ENCODE measurements around the gene CDON. TPM values are rescaled to one million over a fixed set of nuclear protein-coding genes. Genes with fewer than 3 reads are reported as not detected.

The CDON gene
- total and polyA plus RNA-seq, 2 donors (not counting 3 experiments of a cell fraction or from before 2014, with no cell fraction given): 1.6 to 3.8 TPM

- DNase-seq (ENCODE audit: low read depth, low spot score) (no peak), FAIRE-seq (no peak)
- Histone ChIP-seq H3K36me3 (ENCODE audit: control insufficient read depth in 2 of 2, extremely low read depth in 1 of 2, insufficient read depth in 2 of 2, low read length in 2 of 2) (no peaks in the 10 kb centered on the region), H3K9me1 (replicated peaks; ENCODE audit: control insufficient read depth, extremely low read depth, insufficient read depth, low read length) (no peaks in the 10 kb centered on the region), H2AFZ (ENCODE audit: low read depth, low read length) (no peak overlapping the region), H3K27me3 (ENCODE audit: control insufficient read depth in 2 of 2, insufficient read depth in 2 of 2, low read length in 2 of 2) (peaks cover 9% of the 10 kb centered on the region in 2 experiments), H3K79me2 (ENCODE audit: control insufficient read depth, insufficient read depth, low read length) (no peaks in the 10 kb centered on the region), H3K4me2 (ENCODE audit: insufficient read depth, low read length) (no peak overlapping the region), H3K4me3 (replicated peaks in 1 of 3; ENCODE audit: insufficient read depth in 1 of 3, low read depth in 1 of 3, low read length in 3 of 3) (no peak overlapping the region), H3K9me3 (replicated peaks; ENCODE audit: control insufficient read depth, insufficient read depth, low read length) (no peaks in the 10 kb centered on the region), H3K9ac (replicated peaks; ENCODE audit: extremely low read depth, insufficient read depth, low read length) (no peak overlapping the region), H4K20me1 (replicated peaks; ENCODE audit: control insufficient read depth, extremely low read depth, insufficient read depth, low read length) (no peaks in the 10 kb centered on the region), H3K27ac (ENCODE audit: insufficient read depth, low read depth, low read length) (no peak overlapping the region), H3K4me1 (ENCODE audit: control insufficient read depth, extremely low read depth, insufficient read depth, low read length) (no peaks in the 10 kb centered on the region)
- POLR2A ChIA-PET: no interaction called here
- no TSS peak for BruUV-seq (replicated peaks)
- dilution Hi-C loops (cut with MboI; ENCODE audit: extremely low pct_ligation_motif_present, low sequenced_read_pairs) (no loop called here), intact Hi-C loops (cut with micrococcal nuclease) (no loop called here)
- CTCF ChIA-PET: no interaction called here
- no peak for TF ChIP-seq EZH2 (IDR thresholded peaks at IDR 0.05; ENCODE audit: borderline replicate concordance, low read depth, low read length, severe bottlenecking)
- no peak for TF ChIP-seq JUN (IDR thresholded peaks at IDR 0.05; ENCODE audit: borderline replicate concordance, insufficient read depth, insufficient read length, low read depth)
- no peak for TF ChIP-seq POLR2AphosphoS5 (IDR thresholded peaks at IDR 0.05; ENCODE audit: insufficient read depth, low read depth, low read length)
- TF ChIP-seq MAX (IDR thresholded peaks at IDR 0.05; ENCODE audit: insufficient read depth, insufficient read length): no peak
- TF ChIP-seq MYC (IDR thresholded peaks at IDR 0.05; ENCODE audit: low read depth, low read length): no peak
Observed at GRCh38 chr11:126054882-126055281, 7.8 kb downstream of the CDON start.

GRCh38 chr11:126054408-126054807 is 8.3 kb downstream of the CDON start:
- peaks cover 5 to 9% of the 10 kb centered on the region in 2 experiments for H3K27me3 ChIP-seq (ENCODE audit: control insufficient read depth in 2 of 2, insufficient read depth in 2 of 2, low read length in 2 of 2)
- FAIRE-seq (no peak), DNase-seq (ENCODE audit: low read depth, low spot score) (no peak)
- no peak overlapping the region for H3K4me3 ChIP-seq (replicated peaks in 1 of 3; ENCODE audit: insufficient read depth in 1 of 3, low read depth in 1 of 3, low read length in 3 of 3)
- ChIA-PET POLR2A (no interaction called here), CTCF (no interaction called here)
- H2AFZ ChIP-seq (ENCODE audit: low read depth, low read length): no peak overlapping the region
- no peak overlapping the region for H3K4me2 ChIP-seq (ENCODE audit: insufficient read depth, low read length)
- intact Hi-C loops (cut with micrococcal nuclease): no loop called here
- no peaks in the 10 kb centered on the region for H3K36me3 ChIP-seq (ENCODE audit: control insufficient read depth in 2 of 2, extremely low read depth in 1 of 2, insufficient read depth in 2 of 2, low read length in 2 of 2)
- H3K9me3 ChIP-seq (replicated peaks; ENCODE audit: control insufficient read depth, insufficient read depth, low read length): no peaks in the 10 kb centered on the region
- H3K27ac ChIP-seq (ENCODE audit: insufficient read depth, low read depth, low read length): no peak overlapping the region
- no peaks in the 10 kb centered on the region for H4K20me1 ChIP-seq (replicated peaks; ENCODE audit: control insufficient read depth, extremely low read depth, insufficient read depth, low read length)
- no peaks in the 10 kb centered on the region for H3K9me1 ChIP-seq (replicated peaks; ENCODE audit: control insufficient read depth, extremely low read depth, insufficient read depth, low read length)
- H3K4me1 ChIP-seq (ENCODE audit: control insufficient read depth, extremely low read depth, insufficient read depth, low read length): no peaks in the 10 kb centered on the region
- no TSS peak for BruUV-seq (replicated peaks)
- TF ChIP-seq FOS (IDR thresholded peaks at IDR 0.05; ENCODE audit: borderline replicate concordance, insufficient read depth, low read length) (no peak), CTCF (IDR thresholded peaks at IDR 0.05; ENCODE audit: extremely low read depth in 1 of 2, insufficient read depth in 1 of 2, low read depth in 1 of 2, low read length in 2 of 2) (no peak), POLR2A (IDR thresholded peaks at IDR 0.05; ENCODE audit: low read depth, low read length) (no peak), POLR2AphosphoS5 (IDR thresholded peaks at IDR 0.05; ENCODE audit: insufficient read depth, low read depth, low read length) (no peak)
- H3K79me2 ChIP-seq (ENCODE audit: control insufficient read depth, insufficient read depth, low read length): no peaks in the 10 kb centered on the region
- no peak overlapping the region for H3K9ac ChIP-seq (replicated peaks; ENCODE audit: extremely low read depth, insufficient read depth, low read length)
- dilution Hi-C loops (cut with MboI; ENCODE audit: extremely low pct_ligation_motif_present, low sequenced_read_pairs): no loop called here
